HG02885 (cell line): Measurements from ENCODE around the gene KRT81.

Experiments used
- ATAC-seq: cut with Tn5 transposase; IDR thresholded peaks from one replicate; pipeline ENCODE4 v1.9.1; 2021; ENCODE audit warnings: mild to moderate bottlenecking; ENCODE audit not compliant: unreplicated experiment, poor library complexity

KRT81 gene

GRCh38 chr12:52291267-52291935 lies at the start of gene KRT81:
Gene KRT81 (minus strand): TSS chr12:52291534. CDS start chr12:52291465, 69 bp downstream.
- no peak for ATAC-seq

- ATAC-seq = no peak
Measured at GRCh38 chr12:52338241-52338960, 47.1 kb upstream of the KRT81 start.

GRCh38 chr12:52337054-52337453 lies 45.7 kb upstream of the KRT81 start:
- no peak for ATAC-seq

GRCh38 chr12:52336641-52337040 lies 45.3 kb upstream of the KRT81 start:
- no peak for ATAC-seq

- no peak for ATAC-seq
Measured at GRCh38 chr12:52335598-52336262, 44.4 kb upstream of the KRT81 start.

- no peak for ATAC-seq
Measured at GRCh38 chr12:52334185-52334584, 42.9 kb upstream of the KRT81 start.

GRCh38 chr12:52333321-52333720 lies 42.0 kb upstream of the KRT81 start:
- ATAC-seq = no peak

- no peak for ATAC-seq
Measured at GRCh38 chr12:52332381-52332780, 41.0 kb upstream of the KRT81 start.

GRCh38 chr12:52331833-52332232 lies 40.5 kb upstream of the KRT81 start:
- ATAC-seq = no peak

- ATAC-seq = no peak
Measured at GRCh38 chr12:52331039-52331438, 39.7 kb upstream of the KRT81 start.

- peak; percentile 11 for ATAC-seq
Measured at GRCh38 chr12:52327830-52328500, 36.6 kb upstream of the KRT81 start.

GRCh38 chr12:52327052-52327829 lies 35.9 kb upstream of the KRT81 start:
- ATAC-seq = peak; percentile 91

- ATAC-seq = no peak
Measured at GRCh38 chr12:52324153-52324444, 32.8 kb upstream of the KRT81 start.

- no peak for ATAC-seq
Measured at GRCh38 chr12:52323416-52324152, 32.2 kb upstream of the KRT81 start.

GRCh38 chr12:52323001-52323400 lies 31.7 kb upstream of the KRT81 start:
- no peak for ATAC-seq

GRCh38 chr12:52322069-52322468 lies 30.7 kb upstream of the KRT81 start:
- ATAC-seq = no peak

GRCh38 chr12:52321418-52321817 lies 30.1 kb upstream of the KRT81 start:
- ATAC-seq = no peak

GRCh38 chr12:52320784-52321400 lies 29.6 kb upstream of the KRT81 start, which contains the start of gene KRT83:
Gene KRT83 (minus strand): TSS chr12:52321398. CDS start chr12:52321335, 63 bp downstream.
- ATAC-seq = no peak

- no peak for ATAC-seq
Measured at GRCh38 chr12:52319097-52319496, 27.8 kb upstream of the KRT81 start.
